ENCODE results near the gene ZNF567. TPM values are rescaled to one million over a fixed set of nuclear protein-coding genes. Genes with fewer than 3 reads are reported as not detected.

Gene ZNF567
- total and polyA plus RNA-seq, 2 of the 8 experiments (the other 6 are each of a cell fraction or from before 2014, with no cell fraction given): 6.5 to 10.5 TPM

- Histone ChIP-seq H4K8ac (ENCODE audit: extremely low read depth, insufficient read depth, low read length) (no peak overlapping the region; the same call in 1 of the 2 replicates), H2BK20ac (ENCODE audit: low read length) (no peak overlapping the region), H3K4me3 (ENCODE audit: extremely low read depth in 1 of 4, insufficient read depth in 2 of 4, low read depth in 3 of 4, low read length in 4 of 4) (peak overlapping the region; percentile 88 to 96 (median 92)), H3K36me3 (ENCODE audit: control insufficient read depth in 2 of 4, insufficient read depth in 4 of 4, low read length in 3 of 4) (peaks cover 0 to 13% (median 3%) of the 10 kb centered on the region in 4 experiments; a peak in 3 of 8 replicates), H2BK5ac (ENCODE audit: low read depth, low read length) (no peak overlapping the region), H3K4me2 (ENCODE audit: insufficient read depth in 1 of 2, low read depth in 2 of 2, low read length in 2 of 2) (peak overlapping the region; percentile 60 to 85), H4K5ac (ENCODE audit: insufficient read length, low read depth, low read length) (no peak overlapping the region), H3K79me1 (ENCODE audit: low read depth, low read length) (peaks cover 8% of the 10 kb centered on the region; the same call in 1 of the 2 replicates), H2BK15ac (ENCODE audit: low read length) (no peak overlapping the region), H3K23me2 (ENCODE audit: low read depth, low read length) (peaks cover 2% of the 10 kb centered on the region; the same call in 1 of the 2 replicates), H3K56ac (replicated peaks; ENCODE audit: insufficient read length, low read depth, low read length) (no peak overlapping the region), H3K9me3 (ENCODE audit: insufficient read depth in 2 of 2, low read depth in 1 of 2, low read length in 1 of 2) (no peaks in the 10 kb centered on the region; a peak in 1 of 4 replicates), H3K18ac (ENCODE audit: extremely low read depth, low read length) (no peak overlapping the region), H3K4me1 (replicated peaks in 1 of 4; ENCODE audit: control insufficient read depth in 3 of 4, insufficient read depth in 4 of 4, low read length in 3 of 4) (peaks cover 0 to 2% (median under 1%) of the 10 kb centered on the region in 4 experiments; a peak in 1 of 7 replicates), H3K27me3 (replicated peaks in 1 of 4; ENCODE audit: control insufficient read depth in 3 of 4, extremely low read depth in 1 of 4, insufficient read depth in 3 of 4, low read length in 3 of 4) (no peaks in the 10 kb centered on the region), H4K91ac (replicated peaks; ENCODE audit: insufficient read length, low read length) (no peak overlapping the region), H2AK5ac (ENCODE audit: low read depth, low read length) (no peak overlapping the region), H3K79me2 (ENCODE audit: control insufficient read depth in 1 of 2, insufficient read depth in 2 of 2, low read length in 2 of 2) (peaks cover 4 to 33% of the 10 kb centered on the region in 2 experiments; a peak in 3 of 4 replicates), H3K14ac (ENCODE audit: insufficient read length) (no peak overlapping the region), H4K20me1 (replicated peaks in 1 of 2; ENCODE audit: control insufficient read depth in 1 of 2, insufficient read depth in 2 of 2, low read length in 2 of 2) (peaks cover 0 to 6% of the 10 kb centered on the region in 2 experiments), H2BK120ac (replicated peaks; ENCODE audit: low read depth, low read length) (no peak overlapping the region), H3K4ac (replicated peaks; ENCODE audit: insufficient read length, low read depth, low read length) (no peak overlapping the region), H2AFZ (ENCODE audit: low read length) (peak overlapping the region; percentile 99; the same call in 1 of the 2 replicates), H3K23ac (ENCODE audit: insufficient read length) (no peak overlapping the region), H2BK12ac (ENCODE audit: low read depth, low read length) (no peak overlapping the region), H3K27ac (ENCODE audit: low read depth, low read length) (no peak overlapping the region), H3K9ac (replicated peaks in 1 of 4; ENCODE audit: extremely low read depth in 1 of 4, low read depth in 3 of 4, low read length in 3 of 4) (peak overlapping the region in 1 of 4 experiments; percentile 94; a peak in 2 of 7 replicates)
- ChIA-PET CTCF (ENCODE audit: partially characterized antibody) (interaction anchor here (0.6 to 0.7 kb wide), 2 partner anchors 325 to 549 kb away, joined by 3 read pairs; no protein-coding TSS in a partner anchor), POLR2A (ENCODE audit: partially characterized antibody) (interaction anchor here (0.5 to 0.9 kb wide), 2 partner anchors 98 to 99 kb away, joined by 3 read pairs; no protein-coding TSS in a partner anchor)
- FAIRE-seq (no peak), DNase-seq (ENCODE audit: low read depth in 1 of 2, low spot score in 2 of 2) (no peak)
- WGBS, 2 experiments (ENCODE audit: extremely low coverage in 1 of 2, insufficient coverage in 1 of 2, insufficient read length in 1 of 2, insufficient replicate concordance in 2 of 2, low coverage in 1 of 2, low lambda C conversion rate in 2 of 2, missing lambda C conversion rate in 1 of 2): 76% methylated on average over 14 of the region's 14 CpGs; no CpG with 5 or more reads in 1 of the 2 experiments
- TF ChIP-seq CREB1 (IDR thresholded peaks at IDR 0.05): no peak
- no peak for TF ChIP-seq RNF2 (IDR thresholded peaks at IDR 0.05; ENCODE audit: borderline replicate concordance, low read depth, low read length, missing control alignments, poor library complexity, severe bottlenecking)
- no peak for TF ChIP-seq PHF8 (conservative IDR thresholded peaks at IDR 0.05; ENCODE audit: low read depth, low read length)
- no peak for TF ChIP-seq RFX5 (IDR thresholded peaks at IDR 0.05; ENCODE audit: borderline replicate concordance, low read depth, low read length)
- no peak for TF ChIP-seq EZH2 (IDR thresholded peaks at IDR 0.05; ENCODE audit: low read depth, low read length, severe bottlenecking)
- no peak for TF ChIP-seq TCF12 (IDR thresholded peaks at IDR 0.05; ENCODE audit: low read depth, low read length)
- TF ChIP-seq SAP30 (IDR thresholded peaks at IDR 0.05; ENCODE audit: insufficient read depth, insufficient replicate concordance, low read length): no peak
- no peak for TF ChIP-seq HDAC2 (IDR thresholded peaks at IDR 0.05; ENCODE audit: borderline replicate concordance in 1 of 2, low read depth in 2 of 2, low read length in 2 of 2)
- TF ChIP-seq BACH1 (IDR thresholded peaks at IDR 0.05; ENCODE audit: low read length): no peak
- no peak for TF ChIP-seq TEAD4 (IDR thresholded peaks at IDR 0.05; ENCODE audit: low read depth, low read length)
- no peak for TF ChIP-seq TBP (IDR thresholded peaks at IDR 0.05; ENCODE audit: low read depth, low read length)
- no peak for TF ChIP-seq POLR2A (IDR thresholded peaks at IDR 0.05; ENCODE audit: control extremely low read depth in 1 of 2, low read depth in 2 of 2, low read length in 2 of 2)
- TF ChIP-seq CEBPB (IDR thresholded peaks at IDR 0.05; ENCODE audit: low read depth, low read length): no peak
- no peak for TF ChIP-seq SP4 (IDR thresholded peaks at IDR 0.05; ENCODE audit: low read length)
These were observed 21.6 kb upstream of the ZNF567 start for GRCh38 chr19:36665832-36666231.

Measured in H1 (cell line).